ENCODE measurements around the gene RASL10A. TPM values are rescaled to one million over a fixed set of nuclear protein-coding genes. Genes with fewer than 3 reads are reported as not detected.
A peak's percentile ranks its signal among the peaks of the same experiment; 100 is the strongest.

RASL10A gene
- total and polyA plus RNA-seq, 7 experiments from 2014 or later: 0.32 to 1.7 (median 0.89) TPM; not detected in 3

DNA sequence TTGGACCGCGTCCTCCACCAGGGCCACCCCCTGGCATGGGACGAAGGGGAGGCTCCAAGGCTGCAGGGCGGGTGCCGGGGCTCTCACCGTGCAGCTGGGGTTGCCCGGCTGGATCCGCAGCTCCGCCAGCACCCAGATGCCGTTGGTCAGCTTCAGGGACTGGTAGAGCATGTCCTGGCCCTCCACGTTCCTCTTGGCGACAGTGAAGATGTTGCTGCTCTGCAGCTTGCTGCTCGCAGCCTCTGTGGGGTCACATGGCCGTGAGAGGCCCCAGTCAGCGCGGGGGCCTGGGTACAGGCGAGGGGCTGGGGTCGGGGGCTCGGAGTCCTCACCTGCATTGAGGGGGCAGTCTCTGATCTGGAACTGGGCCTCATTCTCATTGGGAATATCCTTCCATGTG lies 14.8 kb upstream of the RASL10A start:
- Mint-ChIP-seq H3K27me3 (no peaks in the 10 kb centered on the region), H3K9me3 (peaks cover 0 to 1% (median 0%) of the 10 kb centered on the region in 11 donors), H3K4me1 (no peaks in the 10 kb centered on the region), H3K4me3 (no peak overlapping the region), H3K27ac (no peak overlapping the region), H3K36me3 (peaks cover 0 to 14% (median 0%) of the 10 kb centered on the region in 5 donors)
- Histone ChIP-seq H3K27me3 (ENCODE audit: control insufficient read depth in 2 of 2, insufficient read depth in 2 of 2, low read length in 2 of 2) (no peaks in the 10 kb centered on the region), H3K4me1 (ENCODE audit: control insufficient read depth in 2 of 2, insufficient read depth in 2 of 2, low read length in 2 of 2) (no peaks in the 10 kb centered on the region), H3K36me3 (ENCODE audit: control insufficient read depth in 2 of 3, insufficient read depth in 3 of 3, low read length in 3 of 3) (peaks cover 0 to 89% (median 0%) of the 10 kb centered on the region in 3 experiments), H3K4me3 (ENCODE audit: low read length) (no peak overlapping the region), H3K9me3 (ENCODE audit: control insufficient read depth in 2 of 3, low read length in 3 of 3) (no peaks in the 10 kb centered on the region), H3K27ac (ENCODE audit: low read depth, low read length) (no peak overlapping the region)
- CTCF ChIA-PET: no interaction called here
- intact Hi-C loops (cut with micrococcal nuclease): no loop called here
- POLR2A ChIA-PET: no interaction called here
- ATAC-seq: no peak
- no peak for DNase-seq

DNA sequence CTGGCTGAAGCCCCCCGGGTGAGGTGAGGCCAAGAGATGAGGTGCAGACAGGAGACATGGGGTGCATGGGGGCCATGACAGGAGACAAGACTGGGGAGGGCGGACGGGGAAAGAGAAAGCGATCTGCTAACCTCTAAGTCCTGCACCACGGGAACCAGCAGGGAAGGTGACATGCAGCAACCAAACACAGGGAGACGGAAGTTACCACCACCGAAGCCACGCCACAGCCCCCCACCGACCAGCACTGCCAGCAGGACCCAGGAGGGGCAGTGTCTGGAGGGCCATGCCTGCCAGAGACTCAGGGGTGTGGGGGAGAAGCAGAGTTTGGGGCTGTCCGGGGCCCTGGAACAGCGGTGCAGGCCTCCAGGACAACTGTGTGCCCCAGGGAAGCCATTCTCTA lies 14.1 kb upstream of the RASL10A start:
- POLR2A ChIA-PET: no interaction called here
- H3K9me3 Mint-ChIP-seq: peaks cover 0 to 1% (median 0%) of the 10 kb centered on the region in 11 donors
- H3K4me1 ChIP-seq (ENCODE audit: control insufficient read depth in 2 of 2, insufficient read depth in 2 of 2, low read length in 2 of 2): no peaks in the 10 kb centered on the region
- intact Hi-C loops (cut with micrococcal nuclease): no loop called here
- ATAC-seq (no peak), DNase-seq (no peak)
- no peaks in the 10 kb centered on the region for H3K27me3 ChIP-seq (ENCODE audit: control insufficient read depth in 2 of 2, insufficient read depth in 2 of 2, low read length in 2 of 2)
- H3K9me3 ChIP-seq (ENCODE audit: control insufficient read depth in 2 of 3, low read length in 3 of 3): no peaks in the 10 kb centered on the region
- H3K27ac ChIP-seq (ENCODE audit: low read depth, low read length): no peak overlapping the region
- no peak overlapping the region for H3K4me3 Mint-ChIP-seq
- H3K4me1 Mint-ChIP-seq: no peaks in the 10 kb centered on the region
- H3K36me3 Mint-ChIP-seq: peaks cover 0 to 11% (median 0%) of the 10 kb centered on the region in 5 donors
- CTCF ChIA-PET: no interaction called here
- H3K27me3 Mint-ChIP-seq: no peaks in the 10 kb centered on the region
- H3K27ac Mint-ChIP-seq: peak overlapping the region in 1 of 9 donors; percentile 42
- H3K36me3 ChIP-seq (ENCODE audit: control insufficient read depth in 2 of 3, insufficient read depth in 3 of 3, low read length in 3 of 3): peaks cover 0 to 83% (median 0%) of the 10 kb centered on the region in 3 experiments
- H3K4me3 ChIP-seq (ENCODE audit: low read length): no peak overlapping the region

DNA sequence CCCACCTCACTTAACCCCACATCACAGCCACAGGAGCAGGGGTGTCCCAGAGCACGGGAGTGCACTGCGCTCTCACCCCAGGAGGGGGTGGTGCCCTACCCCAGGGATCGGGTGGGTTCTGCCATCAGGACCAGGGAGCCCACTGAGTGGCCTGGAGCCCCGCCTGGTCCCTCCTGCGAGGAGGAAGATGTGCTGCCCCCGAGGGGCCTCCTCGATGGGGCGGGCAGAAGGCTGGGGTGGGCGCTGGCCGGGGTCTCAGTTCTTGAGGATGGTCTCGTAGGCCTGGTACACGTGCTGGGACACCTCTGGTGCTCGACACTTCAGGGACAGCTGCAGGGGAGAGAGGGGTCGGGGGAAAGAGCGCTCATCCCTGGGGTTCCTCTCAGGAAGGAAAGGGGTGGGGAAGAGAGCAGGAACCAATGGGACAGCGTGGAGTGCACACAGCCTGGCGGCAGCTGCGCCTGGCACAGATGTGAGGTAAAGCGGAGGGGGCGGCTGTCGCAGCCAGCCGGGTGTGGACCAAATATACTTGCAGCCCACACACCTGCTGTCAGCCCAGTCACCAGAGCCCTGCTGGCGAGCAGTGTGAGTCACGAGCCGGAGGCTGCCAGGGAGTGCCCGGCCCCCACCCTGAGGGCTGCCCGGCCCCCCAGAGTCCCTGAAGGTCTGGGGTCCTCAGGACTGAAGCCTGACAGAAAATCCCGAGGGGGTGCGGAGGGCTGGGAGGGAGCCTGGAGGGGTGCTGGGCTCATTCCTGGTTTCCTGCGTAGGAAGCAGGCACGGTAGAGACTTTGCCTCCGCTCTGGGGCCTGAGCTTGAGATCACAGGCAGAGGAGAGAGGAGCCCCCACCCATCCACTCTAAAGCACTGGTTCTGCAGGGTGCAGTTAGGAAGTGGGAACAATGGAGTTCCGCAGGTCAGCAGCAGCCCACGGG lies 13.3 kb upstream of the RASL10A start:
- no peaks in the 10 kb centered on the region for H3K27me3 ChIP-seq (ENCODE audit: control insufficient read depth in 2 of 2, insufficient read depth in 2 of 2, low read length in 2 of 2)
- H3K4me3 ChIP-seq (ENCODE audit: low read length): no peak overlapping the region
- H3K27ac ChIP-seq (ENCODE audit: low read depth, low read length): no peak overlapping the region
- Mint-ChIP-seq H3K9me3 (peaks cover 0 to 1% (median 0%) of the 10 kb centered on the region in 11 donors), H3K27ac (no peak overlapping the region), H3K27me3 (no peaks in the 10 kb centered on the region), H3K4me1 (peaks cover 0 to 3% (median 0%) of the 10 kb centered on the region in 7 donors), H3K4me3 (no peak overlapping the region), H3K36me3 (peaks cover 0 to 8% (median 0%) of the 10 kb centered on the region in 5 donors)
- no peaks in the 10 kb centered on the region for H3K4me1 ChIP-seq (ENCODE audit: control insufficient read depth in 2 of 2, insufficient read depth in 2 of 2, low read length in 2 of 2)
- no peak for DNase-seq
- POLR2A ChIA-PET: no interaction called here
- peaks cover 0 to 75% (median 0%) of the 10 kb centered on the region in 3 experiments for H3K36me3 ChIP-seq (ENCODE audit: control insufficient read depth in 2 of 3, insufficient read depth in 3 of 3, low read length in 3 of 3)
- no peaks in the 10 kb centered on the region for H3K9me3 ChIP-seq (ENCODE audit: control insufficient read depth in 2 of 3, low read length in 3 of 3)
- CTCF ChIA-PET: no interaction called here
- intact Hi-C loops (cut with micrococcal nuclease): no loop called here
- no peak for ATAC-seq

DNA sequence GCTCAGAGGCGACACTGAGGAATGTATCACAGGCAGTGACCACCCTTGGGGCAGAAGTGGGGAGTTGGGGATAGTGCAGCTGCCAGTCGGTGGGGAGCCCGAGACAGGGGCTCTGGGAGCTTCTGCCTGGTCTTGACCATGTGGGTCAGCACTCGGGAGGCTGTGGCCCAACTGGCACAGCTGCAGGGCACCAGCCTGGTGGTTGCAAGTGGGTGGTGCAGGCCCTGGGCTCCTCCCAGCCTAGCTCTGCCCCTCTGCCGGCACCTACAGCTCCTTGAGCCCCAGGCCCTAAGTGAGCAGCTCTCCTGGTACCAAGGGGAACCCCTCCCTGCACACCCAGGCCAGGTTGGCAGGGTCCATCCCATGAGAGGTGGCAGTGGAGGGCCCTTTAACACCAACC lies 12.6 kb upstream of the RASL10A start:
- H3K9me3 ChIP-seq (ENCODE audit: control insufficient read depth in 2 of 3, low read length in 3 of 3): no peaks in the 10 kb centered on the region
- no peak overlapping the region for H3K4me3 Mint-ChIP-seq
- H3K4me3 ChIP-seq (ENCODE audit: low read length): no peak overlapping the region
- peaks cover 0 to 8% (median 0%) of the 10 kb centered on the region in 5 donors for H3K36me3 Mint-ChIP-seq
- H3K36me3 ChIP-seq (ENCODE audit: control insufficient read depth in 2 of 3, insufficient read depth in 3 of 3, low read length in 3 of 3): peaks cover 0 to 67% (median 0%) of the 10 kb centered on the region in 3 experiments
- DNase-seq: no peak
- CTCF ChIA-PET: no interaction called here
- H3K9me3 Mint-ChIP-seq: peaks cover 0 to 1% (median 0%) of the 10 kb centered on the region in 11 donors
- peaks cover 0 to 7% (median 0%) of the 10 kb centered on the region in 7 donors for H3K4me1 Mint-ChIP-seq
- no peaks in the 10 kb centered on the region for H3K27me3 Mint-ChIP-seq
- intact Hi-C loops (cut with micrococcal nuclease): no loop called here
- POLR2A ChIA-PET: no interaction called here
- no peak overlapping the region for H3K27ac ChIP-seq (ENCODE audit: low read depth, low read length)
- no peak for ATAC-seq
- no peaks in the 10 kb centered on the region for H3K4me1 ChIP-seq (ENCODE audit: control insufficient read depth in 2 of 2, insufficient read depth in 2 of 2, low read length in 2 of 2)
- H3K27me3 ChIP-seq (ENCODE audit: control insufficient read depth in 2 of 2, insufficient read depth in 2 of 2, low read length in 2 of 2): no peaks in the 10 kb centered on the region
- H3K27ac Mint-ChIP-seq: no peak overlapping the region

DNA sequence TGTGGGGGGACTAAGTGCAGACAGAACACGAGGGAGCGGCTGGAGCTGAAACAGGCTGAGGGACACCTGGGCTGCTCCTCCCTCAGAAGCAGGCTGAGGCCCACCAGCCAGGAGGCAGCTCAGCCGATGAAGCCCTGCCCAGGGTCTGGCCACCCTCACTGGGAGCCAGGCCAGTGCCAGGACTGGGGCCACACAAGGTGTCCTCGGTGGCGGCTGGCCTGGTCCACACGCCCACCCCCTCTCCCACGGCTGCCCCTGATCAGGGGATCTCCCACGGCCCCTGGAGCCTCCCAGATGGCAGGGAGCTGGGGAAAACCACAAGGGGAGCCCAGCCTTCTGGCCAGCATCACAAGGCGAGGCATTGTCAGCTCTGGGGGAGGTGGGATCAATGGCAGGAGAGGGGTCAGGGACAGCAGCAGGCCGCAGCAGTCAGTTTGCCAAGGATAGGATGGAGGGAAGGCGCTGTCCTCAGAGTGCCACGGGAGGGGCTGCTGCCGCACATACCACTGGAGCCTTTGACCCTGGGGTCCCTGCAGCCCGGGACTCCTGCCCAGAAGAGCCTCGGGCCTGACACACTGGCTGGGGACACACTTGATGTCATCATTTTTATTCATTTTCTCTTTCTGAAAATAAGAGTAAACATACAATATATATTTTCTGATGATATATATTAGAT lies 11.7 kb upstream of the RASL10A start:
- DNase-seq (no peak), ATAC-seq (no peak)
- Histone ChIP-seq H3K9me3 (ENCODE audit: control insufficient read depth in 2 of 3, low read length in 3 of 3) (no peaks in the 10 kb centered on the region), H3K4me1 (ENCODE audit: control insufficient read depth in 2 of 2, insufficient read depth in 2 of 2, low read length in 2 of 2) (no peaks in the 10 kb centered on the region), H3K4me3 (ENCODE audit: low read length) (no peak overlapping the region), H3K36me3 (ENCODE audit: control insufficient read depth in 2 of 3, insufficient read depth in 3 of 3, low read length in 3 of 3) (peaks cover 0 to 59% (median 0%) of the 10 kb centered on the region in 3 experiments), H3K27me3 (ENCODE audit: control insufficient read depth in 2 of 2, insufficient read depth in 2 of 2, low read length in 2 of 2) (no peaks in the 10 kb centered on the region), H3K27ac (ENCODE audit: low read depth, low read length) (no peak overlapping the region)
- Mint-ChIP-seq H3K27ac (no peak overlapping the region), H3K4me1 (peaks cover 0 to 7% (median 0%) of the 10 kb centered on the region in 7 donors), H3K4me3 (no peak overlapping the region), H3K36me3 (peaks cover 0 to 8% (median 0%) of the 10 kb centered on the region in 5 donors), H3K27me3 (no peaks in the 10 kb centered on the region), H3K9me3 (peaks cover 0 to 1% (median 0%) of the 10 kb centered on the region in 11 donors)
- intact Hi-C loops (cut with micrococcal nuclease): no loop called here
- CTCF ChIA-PET: no interaction called here
- POLR2A ChIA-PET: no interaction called here

DNA sequence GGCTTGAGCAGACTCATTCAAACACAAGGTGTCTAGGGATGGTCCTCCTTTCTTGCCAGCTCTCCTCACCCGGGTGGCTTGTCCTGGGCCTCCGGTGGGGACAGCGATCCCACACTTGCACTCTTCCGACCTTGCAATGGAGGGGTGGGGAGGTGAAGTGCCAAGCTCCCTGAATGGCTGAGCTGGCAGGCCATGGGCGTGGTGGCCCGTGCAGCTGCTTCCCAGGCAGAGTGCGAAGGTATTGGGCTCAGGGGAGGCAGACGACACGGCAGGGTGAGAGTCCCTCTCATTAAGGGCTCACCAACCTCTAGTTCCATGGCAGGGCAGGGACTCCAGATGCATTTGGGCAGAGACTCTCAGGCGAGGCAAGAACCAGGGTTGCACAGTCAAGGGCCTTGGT lies 11.0 kb upstream of the RASL10A start:
- ATAC-seq: no peak
- no peak overlapping the region for H3K4me3 Mint-ChIP-seq
- ChIA-PET CTCF (no interaction called here), POLR2A (no interaction called here)
- Histone ChIP-seq H3K27ac (ENCODE audit: low read depth, low read length) (no peak overlapping the region), H3K27me3 (ENCODE audit: control insufficient read depth in 2 of 2, insufficient read depth in 2 of 2, low read length in 2 of 2) (no peaks in the 10 kb centered on the region), H3K9me3 (ENCODE audit: control insufficient read depth in 2 of 3, low read length in 3 of 3) (no peaks in the 10 kb centered on the region), H3K4me1 (ENCODE audit: control insufficient read depth in 2 of 2, insufficient read depth in 2 of 2, low read length in 2 of 2) (no peaks in the 10 kb centered on the region), H3K36me3 (ENCODE audit: control insufficient read depth in 2 of 3, insufficient read depth in 3 of 3, low read length in 3 of 3) (peaks cover 0 to 52% (median 0%) of the 10 kb centered on the region in 3 experiments), H3K4me3 (ENCODE audit: low read length) (no peak overlapping the region)
- no peak for DNase-seq
- no peaks in the 10 kb centered on the region for H3K9me3 Mint-ChIP-seq
- intact Hi-C loops (cut with micrococcal nuclease): no loop called here
- no peaks in the 10 kb centered on the region for H3K27me3 Mint-ChIP-seq
- peak overlapping the region in 2 of 9 donors; percentile 14 to 17 for H3K27ac Mint-ChIP-seq
- peaks cover 0 to 7% (median 0%) of the 10 kb centered on the region in 7 donors for H3K4me1 Mint-ChIP-seq
- H3K36me3 Mint-ChIP-seq: peaks cover 0 to 8% (median 0%) of the 10 kb centered on the region in 5 donors

Measured in naive thymus-derived CD4-positive, alpha-beta T cell (primary cell).